Stimulated activated CD4-positive, alpha-beta T cell treated with anti-CD3 and anti-CD28 coated beads, Interleukin-4, amount 100 ng/mL, for 48 hours (primary cell): ENCODE measurements around the gene SPPL2C.

Source experiments
- DNase-seq, 2 donors: peaks; one replicate each; pipeline ENCODE4 v3.0.0-alpha.2; 2020; ENCODE audit warnings: low read depth in 2 of 2

The SPPL2C gene

GRCh38 chr17:45828171-45828570 lies 16.5 kb upstream of the SPPL2C start:
- DNase-seq = no peak

- DNase-seq = no peak
Observed at GRCh38 chr17:45828582-45829133, 16.0 kb upstream of the SPPL2C start.

GRCh38 chr17:45833920-45834319 lies 10.8 kb upstream of the SPPL2C start:
- DNase-seq = no peak

GRCh38 chr17:45834471-45835396 lies 9.9 kb upstream of the SPPL2C start:
- DNase-seq = no peak

- DNase-seq = no peak
Observed at GRCh38 chr17:45835481-45835880, 9.2 kb upstream of the SPPL2C start.

- no peak for DNase-seq
Observed at GRCh38 chr17:45836047-45837044, 8.3 kb upstream of the SPPL2C start.

GRCh38 chr17:45837187-45837586 lies 7.5 kb upstream of the SPPL2C start:
- no peak for DNase-seq

GRCh38 chr17:45837603-45838002 lies 7.1 kb upstream of the SPPL2C start:
- no peak for DNase-seq

GRCh38 chr17:45838751-45839295 lies 5.9 kb upstream of the SPPL2C start:
- no peak for DNase-seq

- DNase-seq = no peak
Observed at GRCh38 chr17:45839442-45839841, 5.2 kb upstream of the SPPL2C start.

GRCh38 chr17:45841186-45841585 lies 3.5 kb upstream of the SPPL2C start:
- DNase-seq = no peak

GRCh38 chr17:45841883-45842525 lies 2.7 kb upstream of the SPPL2C start:
- DNase-seq = no peak

GRCh38 chr17:45843722-45844121 lies 959 bp upstream of the SPPL2C start:
- no peak for DNase-seq

GRCh38 chr17:45845376-45846185 lies 900 bp downstream of the SPPL2C start:
- DNase-seq = no peak

- no peak for DNase-seq
Observed at GRCh38 chr17:45846223-45846622, 1.5 kb downstream of the SPPL2C start.

GRCh38 chr17:45846646-45847045 lies 2.0 kb downstream of the SPPL2C start:
- DNase-seq = no peak

GRCh38 chr17:45847101-45847500 lies 2.4 kb downstream of the SPPL2C start:
- DNase-seq = no peak

- no peak for DNase-seq
Observed at GRCh38 chr17:45847747-45848146, 3.1 kb downstream of the SPPL2C start.

GRCh38 chr17:45848405-45848804 lies 3.7 kb downstream of the SPPL2C start:
- DNase-seq = no peak

GRCh38 chr17:45848868-45849535 lies 4.3 kb downstream of the SPPL2C start:
- no peak for DNase-seq
